OCI-M2 (cell line): Measurements from ENCODE around the gene PAXX.

Experiments used
- DNase-seq: peaks from one replicate; lab custom pipeline; 2025; ENCODE audit not compliant: unreplicated experiment; lab: John Stamatoyannopoulos, UW

The PAXX gene

DNA sequence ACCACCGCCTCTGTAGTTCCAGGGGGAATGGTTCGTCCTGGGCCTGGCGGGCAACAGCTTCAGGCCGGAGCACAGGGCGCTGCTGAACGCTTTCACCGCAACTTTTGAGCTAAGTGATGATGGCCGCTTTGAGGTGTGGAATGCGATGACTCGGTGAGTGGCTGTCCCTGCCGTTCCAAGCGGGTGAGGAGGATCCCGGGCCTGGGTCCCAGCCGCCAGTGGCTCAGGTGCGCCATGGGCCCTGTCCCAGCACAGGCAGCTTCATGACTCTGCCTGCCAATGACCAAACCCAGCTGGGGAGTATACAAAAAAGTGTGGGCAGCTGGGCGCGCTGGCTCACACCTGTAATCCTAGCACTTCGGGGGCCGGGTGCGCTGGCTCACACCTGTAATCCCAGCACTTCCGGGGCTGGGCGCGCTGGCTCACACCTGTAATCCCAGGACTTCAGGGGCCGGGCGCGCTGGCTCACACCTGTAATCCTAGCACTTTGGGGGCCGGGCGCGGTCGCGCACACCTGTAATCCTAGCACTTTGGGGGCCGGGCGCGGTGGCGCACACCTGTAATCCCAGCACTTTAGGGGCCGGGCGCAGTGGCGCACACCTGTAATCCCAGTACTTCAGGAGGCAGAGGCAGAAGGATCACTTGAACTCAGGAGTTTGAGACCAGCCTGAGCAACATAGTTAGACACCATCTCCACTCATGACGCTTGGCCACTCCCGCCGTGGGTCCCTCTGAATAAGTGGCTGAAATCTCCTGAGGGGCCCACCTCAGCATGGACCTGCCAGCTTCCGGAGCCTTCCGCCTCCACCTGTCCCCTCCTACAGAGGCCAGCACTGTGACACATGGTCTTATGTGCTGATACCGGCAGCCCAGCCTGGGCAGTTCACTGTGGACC is 39.1 kb upstream of the PAXX start:
- no peak for DNase-seq

- no peak for DNase-seq
Measured at GRCh38 chr9:136953771-136954269, 38.4 kb upstream of the PAXX start.

- no peak for DNase-seq
Measured at GRCh38 chr9:136954270-136955083, 37.7 kb upstream of the PAXX start.

DNA sequence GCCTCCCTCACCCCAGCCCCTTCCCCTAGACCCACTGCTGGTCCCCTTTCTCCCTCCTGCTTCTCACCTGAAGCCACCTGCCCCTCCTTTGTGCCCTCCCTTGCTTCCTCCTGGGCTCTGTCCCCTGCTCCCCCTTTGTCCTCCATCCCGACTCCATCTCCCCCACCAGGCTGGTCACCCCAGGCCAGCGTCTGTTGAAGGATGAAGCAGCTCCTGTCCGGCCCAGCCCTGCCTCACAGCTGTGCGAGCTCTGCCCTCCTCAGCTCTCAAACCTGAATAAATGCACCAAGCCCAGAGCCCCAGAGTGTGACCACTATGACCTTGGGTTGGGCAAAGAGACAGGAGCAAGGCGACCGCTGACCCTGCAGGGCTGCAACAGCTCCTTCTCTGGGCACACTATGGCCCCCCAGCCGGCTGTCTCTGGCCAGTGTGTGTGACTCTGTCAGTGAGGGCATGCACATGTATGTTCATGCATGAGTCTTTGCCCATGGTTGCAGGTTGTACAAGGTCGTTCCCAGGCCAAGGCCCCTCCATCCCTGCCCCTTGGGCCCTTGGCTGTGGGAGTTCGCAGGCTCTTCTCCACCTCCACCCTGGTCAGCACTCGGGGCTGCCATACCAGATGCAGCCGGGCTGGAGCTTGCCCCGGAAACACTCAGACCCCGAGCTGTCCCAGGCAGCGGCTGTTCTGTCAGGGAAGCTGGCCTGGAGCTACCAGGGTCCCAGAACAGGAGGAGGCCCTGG is 36.9 kb upstream of the PAXX start:
- no peak for DNase-seq

DNA sequence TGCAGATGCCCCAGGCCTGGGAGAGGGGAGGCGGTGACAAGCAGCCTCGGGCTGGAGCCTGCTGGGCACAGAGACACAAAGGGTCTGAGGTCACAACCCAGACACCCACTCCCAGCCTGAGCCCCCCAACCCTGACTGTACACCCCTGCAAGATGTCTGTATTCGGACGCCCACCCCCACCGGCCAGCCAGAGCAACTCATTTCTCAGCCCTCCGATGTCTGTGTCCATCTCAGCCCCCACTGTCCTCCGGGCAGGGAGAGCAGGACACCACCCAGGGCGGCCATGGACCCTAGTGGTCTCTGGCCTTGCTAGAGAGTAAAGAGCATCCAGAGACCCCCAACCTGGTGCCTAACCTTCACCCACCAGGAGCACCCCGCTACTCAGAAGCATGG is 36.3 kb upstream of the PAXX start:
- no peak for DNase-seq

- no peak for DNase-seq
Measured at GRCh38 chr9:136956604-136957003, 35.6 kb upstream of the PAXX start.

DNA sequence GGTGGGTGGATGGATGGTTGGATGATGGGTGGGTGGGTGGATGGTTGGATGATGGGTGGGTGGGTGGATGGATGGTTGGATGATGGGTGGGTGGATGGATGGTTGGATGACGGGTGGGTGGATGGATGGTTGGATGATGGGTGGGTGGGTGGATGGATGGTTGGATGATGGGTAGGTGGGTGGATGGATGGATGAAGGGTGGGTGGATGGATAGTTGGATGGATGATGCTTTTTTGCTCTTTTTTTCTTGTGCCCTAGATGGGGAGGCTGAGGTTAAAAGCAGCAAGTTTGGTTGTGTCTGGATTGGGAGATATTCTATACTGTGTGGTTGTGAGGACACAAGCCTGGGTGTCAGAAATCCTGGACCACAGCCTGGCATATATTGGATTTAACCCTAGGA is 34.8 kb upstream of the PAXX start:
- DNase-seq = no peak

DNA sequence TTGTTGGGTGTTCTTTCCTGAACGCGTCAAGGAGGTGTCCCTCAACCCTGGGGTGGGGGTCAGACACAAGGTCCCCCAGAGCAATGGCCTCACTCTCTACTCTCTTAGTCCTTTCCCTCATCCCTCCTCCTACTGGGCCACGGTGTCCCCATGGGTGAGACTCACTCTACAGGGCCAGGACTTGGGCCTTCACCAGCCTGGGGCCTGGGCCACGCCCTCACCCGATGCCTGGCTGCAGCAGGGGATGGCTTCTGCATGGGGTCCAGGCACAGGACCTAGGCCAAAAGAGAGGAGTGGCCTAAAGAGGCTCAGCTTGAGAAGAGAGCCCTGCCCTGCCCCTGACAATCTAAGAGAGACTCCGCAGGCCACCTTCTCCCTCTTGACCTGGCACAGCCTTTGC is 34.3 kb upstream of the PAXX start:
- DNase-seq = no peak

- DNase-seq = no peak
Measured at GRCh38 chr9:136958473-136958872, 33.7 kb upstream of the PAXX start.

GRCh38 chr9:136958898-136959850 is 33.0 kb upstream of the PAXX start:
- no peak for DNase-seq

DNA sequence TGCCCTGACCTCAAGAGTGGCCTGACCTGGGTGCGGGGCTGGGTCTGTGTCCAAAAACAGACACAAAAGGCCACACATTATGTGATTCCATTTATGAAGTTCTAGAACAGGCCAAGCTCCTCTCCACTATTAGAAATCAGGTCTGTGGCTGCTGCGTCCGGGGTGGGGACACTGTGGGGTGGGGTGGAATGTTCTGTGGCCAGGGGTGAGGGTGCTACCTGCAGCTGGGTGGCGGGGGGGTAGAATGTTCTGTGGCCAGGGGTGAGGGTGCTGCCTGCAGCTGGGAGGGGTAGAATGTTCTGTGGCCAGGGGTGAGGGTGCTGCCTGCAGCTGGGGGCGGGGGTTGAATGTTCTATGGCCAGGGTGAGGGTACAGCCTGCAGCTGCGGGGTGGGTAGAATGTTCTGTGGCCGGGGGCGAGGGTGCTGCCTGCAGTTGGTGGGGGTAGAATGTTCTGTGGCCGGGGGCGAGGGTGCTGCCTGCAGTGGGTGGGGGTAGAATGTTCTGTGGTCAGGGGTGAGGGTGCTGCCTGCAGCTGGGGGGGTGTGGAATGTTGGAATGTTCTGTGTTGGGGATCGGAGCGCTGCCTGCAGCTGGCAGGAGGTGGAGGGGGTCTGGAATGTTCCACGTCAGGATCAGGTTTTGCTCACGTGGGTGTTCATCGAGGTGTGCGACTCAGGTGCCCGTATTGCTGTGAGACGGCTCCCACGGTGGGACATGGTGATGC is 31.8 kb upstream of the PAXX start:
- no peak for DNase-seq

- no peak for DNase-seq
Measured at GRCh38 chr9:136960938-136961275, 31.3 kb upstream of the PAXX start.

DNA sequence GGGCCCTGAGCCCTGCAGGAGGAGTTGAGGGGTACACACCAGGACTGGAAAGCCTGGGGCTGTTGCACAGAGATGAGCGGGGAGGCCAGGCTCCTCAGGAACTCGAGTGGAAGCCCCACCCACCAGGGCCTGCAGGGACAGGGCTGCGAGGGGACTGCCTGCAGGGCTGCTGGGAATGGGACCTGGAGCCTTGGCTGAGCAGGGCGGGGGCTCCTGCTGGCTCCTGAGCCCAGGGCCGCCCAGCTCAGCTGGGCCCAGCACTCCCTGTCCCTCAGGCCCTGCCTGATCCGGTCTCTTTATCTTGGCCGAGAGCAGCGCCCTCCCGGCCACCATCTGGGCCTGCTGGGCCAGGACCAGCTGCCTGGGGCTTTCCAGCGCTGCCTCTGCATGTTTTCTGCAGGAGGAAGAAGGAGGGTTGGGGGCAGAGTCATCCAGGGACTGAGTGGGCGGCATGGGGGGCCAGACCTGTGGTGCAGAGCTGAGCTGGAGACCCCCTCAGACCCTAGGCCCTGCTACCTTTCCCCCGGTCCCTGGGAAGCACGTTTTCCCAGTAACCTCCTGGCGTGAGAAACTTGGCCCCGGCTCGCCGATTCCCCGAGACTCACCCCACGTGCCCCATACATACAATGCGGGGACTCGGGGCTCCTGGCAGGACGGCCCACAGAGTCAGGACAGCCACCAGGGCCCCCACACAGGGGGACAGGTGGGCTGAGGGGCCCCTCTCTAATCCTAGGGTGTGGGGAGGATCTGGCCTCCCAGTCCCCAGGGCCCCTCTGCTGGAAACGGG is 30.8 kb upstream of the PAXX start:
- DNase-seq = no peak

DNA sequence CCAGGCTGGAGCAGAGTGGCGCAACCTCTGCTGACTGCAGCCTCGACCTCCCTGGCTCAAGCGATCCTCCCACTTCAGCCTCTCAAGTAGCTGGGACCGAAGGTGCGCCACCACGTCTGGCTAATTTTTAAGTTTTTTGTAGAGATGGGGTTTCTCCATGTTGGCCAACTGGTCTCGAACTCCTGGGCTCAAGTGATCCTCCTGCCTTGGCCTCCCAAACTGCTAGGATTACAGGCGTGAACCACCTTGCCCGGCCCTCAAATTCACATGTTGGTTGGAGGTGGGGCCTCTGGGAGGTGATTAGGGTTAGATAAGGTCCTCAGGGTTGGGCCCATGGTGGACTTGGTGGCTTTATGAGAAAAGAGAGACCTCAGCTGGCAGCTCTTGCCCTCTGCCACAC is 30.1 kb upstream of the PAXX start:
- no peak for DNase-seq

DNA sequence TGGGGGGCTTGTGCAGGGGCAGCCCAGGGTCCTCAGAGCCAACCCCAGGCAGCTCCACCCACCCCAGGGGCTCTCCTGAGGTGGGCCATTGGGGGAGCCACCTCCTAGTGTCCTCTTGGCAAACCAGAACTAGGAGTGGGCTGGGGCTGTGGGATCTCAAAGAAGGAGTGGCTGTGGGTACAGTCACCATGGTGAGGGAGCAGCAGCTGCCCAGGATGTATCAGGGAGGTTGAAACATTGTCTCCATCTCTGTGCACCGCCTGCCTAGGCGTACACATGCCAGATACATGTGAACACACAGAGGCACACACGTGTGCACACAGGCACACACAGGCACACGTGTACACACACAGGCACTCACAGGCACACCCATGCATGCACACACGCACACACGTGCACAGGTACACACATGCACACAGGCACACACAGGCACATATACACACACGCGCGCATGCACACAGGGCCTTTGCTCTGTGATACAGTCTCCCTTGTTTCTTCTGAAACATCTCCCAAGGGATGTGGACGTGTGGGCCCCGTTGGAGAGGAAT is 29.4 kb upstream of the PAXX start:
- DNase-seq = no peak

- no peak for DNase-seq
Measured at GRCh38 chr9:136963341-136963740, 28.9 kb upstream of the PAXX start.

GRCh38 chr9:136963751-136964150 is 28.5 kb upstream of the PAXX start:
- DNase-seq = no peak

GRCh38 chr9:136964171-136964689 is 28.0 kb upstream of the PAXX start:
- DNase-seq = no peak
